IPS-18c (cell line): ENCODE data around the gene CCR7.

ENCODE experiments used
- H3K4me3 ChIP-seq: 2 replicates; pipeline ENCODE4 v1.7.0; 2013; ENCODE audit warnings: low read depth, mild to moderate bottlenecking, low read length, moderate library complexity; ENCODE audit not compliant: insufficient read depth
- H3K9me3 ChIP-seq: one replicate; pipeline ENCODE4 v1.6.1; 2013; ENCODE audit warnings: mild to moderate bottlenecking, low read length, moderate library complexity; ENCODE audit not compliant: control insufficient read depth, insufficient read depth

The CCR7 gene

GRCh38 chr17:40568074-40568836, 3.0 kb upstream of the CCR7 start:
- Histone ChIP-seq H3K9me3 (no peaks in the 10 kb centered on the region), H3K4me3 (no peak overlapping the region)

- no peak overlapping the region for H3K4me3 ChIP-seq
Observed at GRCh38 chr17:40567377-40567776, 2.1 kb upstream of the CCR7 start.

GRCh38 chr17:40565769-40566409, 617 bp upstream of the CCR7 start:
- Histone ChIP-seq H3K4me3 (no peak overlapping the region; the same call in 1 of the 2 replicates), H3K9me3 (no peaks in the 10 kb centered on the region)

More at GRCh38 chr17:40567377-40567776, 2.1 kb upstream of the CCR7 start:
- H3K9me3 ChIP-seq, result no peaks in the 10 kb centered on the region

- no peaks in the 10 kb centered on the region for H3K9me3 ChIP-seq
- H3K4me3 ChIP-seq, result no peak overlapping the region
Observed at GRCh38 chr17:40564195-40564882, 933 bp downstream of the CCR7 start.

GRCh38 chr17:40563220-40564052, 1.8 kb downstream of the CCR7 start:
- H3K4me3 ChIP-seq, result no peak overlapping the region
- no peaks in the 10 kb centered on the region for H3K9me3 ChIP-seq

DNA sequence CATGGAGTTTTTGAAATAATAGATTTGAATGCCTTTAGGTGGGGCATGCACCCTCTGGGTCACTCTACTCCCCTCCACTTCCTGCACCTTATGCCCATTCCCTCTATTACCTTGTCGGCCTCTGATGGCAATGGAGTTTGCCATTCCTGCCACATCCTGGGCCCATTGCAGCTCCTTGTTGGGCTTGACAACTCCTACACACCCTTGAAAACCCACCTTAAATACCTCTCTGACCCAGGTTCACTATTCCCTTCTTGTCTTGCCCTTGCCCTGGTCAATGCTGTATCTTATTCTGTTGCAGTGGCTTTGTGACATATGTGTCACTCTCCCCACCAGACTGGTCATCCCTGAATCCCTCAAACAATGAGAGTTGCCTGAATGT, 2.4 kb downstream of the CCR7 start:
- H3K9me3 ChIP-seq, result no peaks in the 10 kb centered on the region
- H3K4me3 ChIP-seq, result no peak overlapping the region

DNA sequence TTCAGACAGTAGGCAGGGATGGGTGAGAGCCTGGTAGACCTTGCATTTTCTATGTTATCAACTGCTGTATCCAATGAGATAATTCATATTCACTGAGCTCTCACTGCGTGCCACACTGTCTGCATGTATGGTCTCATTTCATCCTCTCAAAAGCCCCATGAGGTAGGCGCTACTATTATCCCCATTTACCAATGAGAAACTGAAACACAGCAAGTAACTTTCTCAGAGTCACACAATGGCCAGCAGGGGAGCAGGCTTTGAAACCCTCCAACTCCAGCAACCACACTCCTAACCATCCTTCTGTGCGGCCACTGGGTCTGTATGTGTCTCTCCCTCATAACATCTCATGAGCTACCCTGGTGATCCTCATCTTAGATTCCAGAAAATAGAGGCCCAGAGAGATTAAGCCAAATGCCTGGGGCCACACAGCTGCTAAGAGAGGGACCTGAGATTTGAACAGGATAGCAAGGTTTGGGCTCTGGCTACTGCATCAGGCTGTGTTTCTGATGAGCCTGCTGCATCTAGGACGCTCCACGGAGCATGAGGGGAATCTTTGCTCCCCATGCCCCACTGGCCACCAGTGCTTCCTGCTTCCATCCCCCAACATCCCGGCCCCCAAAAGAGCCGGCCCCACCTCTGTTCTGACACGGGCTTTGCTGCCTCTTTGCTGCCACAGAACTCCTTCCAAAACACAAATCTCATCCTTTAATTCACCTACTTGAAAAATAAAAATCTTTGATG, 3.2 kb downstream of the CCR7 start:
- Histone ChIP-seq H3K4me3 (no peak overlapping the region), H3K9me3 (no peaks in the 10 kb centered on the region)

- no peak overlapping the region for H3K4me3 ChIP-seq
Observed at GRCh38 chr17:40561294-40561870, 3.9 kb downstream of the CCR7 start.

GRCh38 chr17:40560592-40561293, 4.5 kb downstream of the CCR7 start:
- no peak overlapping the region for H3K4me3 ChIP-seq
- no peaks in the 10 kb centered on the region for H3K9me3 ChIP-seq

More at GRCh38 chr17:40561294-40561870, 3.9 kb downstream of the CCR7 start:
- H3K9me3 ChIP-seq, result no peaks in the 10 kb centered on the region

- Histone ChIP-seq H3K9me3 (no peaks in the 10 kb centered on the region), H3K4me3 (no peak overlapping the region)
Observed at GRCh38 chr17:40559954-40560591, 5.2 kb downstream of the CCR7 start.

- Histone ChIP-seq H3K4me3 (no peak overlapping the region), H3K9me3 (no peaks in the 10 kb centered on the region)
Observed at GRCh38 chr17:40559564-40559916, 5.7 kb downstream of the CCR7 start.

DNA sequence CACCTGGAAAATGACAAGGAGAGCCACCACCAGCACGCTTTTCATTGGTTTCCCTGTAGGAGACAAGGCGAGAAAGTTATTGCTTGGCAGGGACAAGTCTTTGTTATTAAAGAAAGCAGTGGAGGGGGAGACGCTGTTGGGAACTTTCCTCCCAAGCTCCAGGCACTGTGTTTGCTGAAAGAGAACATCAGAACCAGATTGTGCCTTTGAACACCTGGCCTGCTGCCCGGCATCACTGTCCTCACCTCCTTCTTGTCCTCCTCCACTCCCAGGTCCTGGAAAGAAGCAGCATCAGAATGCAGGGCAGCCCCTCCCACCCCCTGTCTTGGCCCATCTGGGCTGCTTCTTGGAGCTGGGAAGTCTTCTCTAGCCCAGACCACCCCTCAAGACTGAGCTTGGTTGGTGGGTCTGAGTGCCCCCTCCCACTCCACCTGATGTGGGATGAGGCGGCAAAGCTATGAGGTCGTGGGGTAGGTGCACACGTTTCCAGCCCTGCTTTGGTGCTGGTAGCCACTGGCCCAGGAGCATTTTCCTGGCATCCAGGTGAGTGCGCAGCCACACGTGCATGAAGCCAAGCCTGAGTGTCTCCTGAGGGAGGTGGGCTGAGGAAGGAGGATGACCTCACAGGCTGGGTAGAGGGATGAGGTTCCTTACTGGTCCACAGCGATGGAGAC, 6.2 kb downstream of the CCR7 start:
- Histone ChIP-seq H3K4me3 (no peak overlapping the region), H3K9me3 (no peaks in the 10 kb centered on the region)

GRCh38 chr17:40558300-40558889, 6.9 kb downstream of the CCR7 start:
- Histone ChIP-seq H3K9me3 (no peaks in the 10 kb centered on the region), H3K4me3 (no peak overlapping the region)

DNA sequence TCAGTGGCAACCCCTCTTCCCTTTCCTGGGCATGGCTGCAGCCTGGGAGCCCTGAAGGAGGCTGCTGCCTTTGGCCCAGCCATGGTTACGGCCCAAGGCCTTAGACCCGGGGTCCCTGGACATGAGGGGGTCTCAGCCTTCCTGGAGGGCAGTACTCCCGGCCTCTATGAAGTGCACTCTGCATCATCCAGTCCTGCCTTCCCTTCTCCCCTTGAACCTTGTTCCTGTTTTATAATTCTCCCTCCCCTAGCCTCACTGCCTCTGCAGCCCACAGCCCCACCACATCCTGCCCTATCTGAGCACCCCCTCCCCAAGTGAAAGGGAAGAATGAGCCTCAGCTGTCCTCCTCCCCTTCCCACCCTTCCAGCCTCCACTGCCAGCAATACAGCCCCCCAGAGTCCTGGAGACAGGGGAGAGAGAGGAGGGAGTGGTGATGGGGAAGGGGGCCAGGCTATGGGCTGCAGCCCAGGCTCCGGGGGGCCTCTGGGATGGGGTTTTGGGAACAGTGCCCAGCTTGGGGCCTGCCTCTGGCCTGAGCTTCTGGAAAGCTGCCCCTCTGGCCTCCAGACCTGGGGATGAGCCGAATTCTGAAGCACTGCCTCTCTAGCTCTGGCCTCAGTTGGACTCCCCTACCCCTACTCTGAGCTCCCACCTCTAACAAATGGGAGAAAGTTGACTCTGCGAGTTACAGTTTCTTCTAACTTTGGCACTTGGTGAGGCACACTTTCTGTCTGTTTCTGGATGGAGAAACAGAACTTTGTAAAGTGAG, 7.6 kb downstream of the CCR7 start:
- H3K4me3 ChIP-seq, result no peak overlapping the region
- H3K9me3 ChIP-seq, result no peaks in the 10 kb centered on the region
